ENCODE data around the gene SCLT1. TPM values are rescaled to one million over a fixed set of nuclear protein-coding genes. Genes with fewer than 3 reads are reported as not detected.
A peak's percentile ranks its signal among the peaks of the same experiment; 100 is the strongest.

Gene SCLT1
- total and polyA plus RNA-seq, 2 of the 13 experiments (the other 11 are each of a cell fraction or from before 2014, with no cell fraction given): 1.5 to 8.7 TPM

- in situ Hi-C loops (cut with HindIII; ENCODE audit: extremely low pct_ligation_motif_present, low pct_unique_long_range_greater_than_20kb): no loop called here
- no peak overlapping the region for H3K4me2 ChIP-seq (ENCODE audit: low read depth, low read length)
- H3K79me2 ChIP-seq (ENCODE audit: insufficient read depth, low read length): peaks cover 29% of the 10 kb centered on the region
- no peaks in the 10 kb centered on the region for H3K27me3 ChIP-seq (ENCODE audit: control insufficient read depth in 1 of 2, insufficient read depth in 2 of 2, low read length in 2 of 2)
- no TSS peak for BruUV-seq (replicated peaks)
- WGBS (ENCODE audit: low lambda C conversion rate): 37% methylated on average over 2 of the region's 4 CpGs
- no peak overlapping the region for H3K9ac ChIP-seq (ENCODE audit: insufficient read depth, low read depth, low read length)
- H3K4me1 ChIP-seq (ENCODE audit: insufficient read depth, low read length): peaks cover 18% of the 10 kb centered on the region
- no peak overlapping the region for H3K4me3 ChIP-seq (replicated peaks in 1 of 3; ENCODE audit: insufficient read depth in 1 of 3, low read depth in 2 of 3, low read length in 3 of 3)
- H3K27ac ChIP-seq (ENCODE audit: extremely low read length, insufficient read depth, low read length): no peak overlapping the region
- ATAC-seq: peak; percentile 73
- peak; percentile 33 for DNase-seq (ENCODE audit: low spot score)
- H4K20me1 ChIP-seq (ENCODE audit: insufficient read depth, low read length): peaks cover 5% of the 10 kb centered on the region; the same call in 1 of the 2 replicates
- ChIA-PET POLR2A (no interaction called here), CTCF (ENCODE audit: low intra/inter-chr PET ratio, low total read pairs) (no interaction called here)
- peak; percentile 50 for FAIRE-seq
- no peak overlapping the region for H2AFZ ChIP-seq (ENCODE audit: low read length)
- peaks cover 30 to 61% of the 10 kb centered on the region in 2 experiments for H3K36me3 ChIP-seq (replicated peaks in 1 of 2; ENCODE audit: control insufficient read depth in 1 of 2, insufficient read depth in 2 of 2, low read length in 2 of 2)
- intact Hi-C loops (cut with micrococcal nuclease; ENCODE audit: unreplicated experiment): no loop called here
- no peaks in the 10 kb centered on the region for H3K9me3 ChIP-seq (ENCODE audit: low read length)
- no peak for TF ChIP-seq ZNF572 (CRISPR knock-in tag; IDR thresholded peaks at IDR 0.05)
- TF ChIP-seq ZXDC (CRISPR knock-in tag; IDR thresholded peaks at IDR 0.05): no peak
- no peak for TF ChIP-seq DNMT1 (CRISPR knock-in tag; IDR thresholded peaks at IDR 0.05)
- peak; percentile 53 for TF ChIP-seq BCL6 (CRISPR knock-in tag; IDR thresholded peaks at IDR 0.05)
- no peak for TF ChIP-seq ZNF44 (CRISPR knock-in tag; IDR thresholded peaks at IDR 0.05)
- TF ChIP-seq FOXO1 (CRISPR knock-in tag; IDR thresholded peaks at IDR 0.05): 0 out of 2 replicates have a peak, but pooled peaks have one; percentile 31
- no peak for TF ChIP-seq ZNF280D (CRISPR knock-in tag; IDR thresholded peaks at IDR 0.05)
- no peak for TF ChIP-seq SIX4 (CRISPR knock-in tag; IDR thresholded peaks at IDR 0.05)
- no peak for TF ChIP-seq HNRNPUL1 (IDR thresholded peaks at IDR 0.05; ENCODE audit: low read depth, low read length)
- peak; percentile 22; the same call in 1 of the 2 replicates for TF ChIP-seq SALL1 (CRISPR knock-in tag; IDR thresholded peaks at IDR 0.05)
- no peak for TF ChIP-seq BRCA1 (CRISPR knock-in tag; IDR thresholded peaks at IDR 0.05)
- TF ChIP-seq ZNF460 (CRISPR knock-in tag; IDR thresholded peaks at IDR 0.05; ENCODE audit: borderline replicate concordance): no peak
- no peak for TF ChIP-seq PRPF4 (IDR thresholded peaks at IDR 0.05; ENCODE audit: low read depth, low read length, poor library complexity, severe bottlenecking)
- TF ChIP-seq CEBPG (CRISPR knock-in tag; IDR thresholded peaks at IDR 0.05): no peak
- TF ChIP-seq GRHL1 (CRISPR knock-in tag; conservative IDR thresholded peaks at IDR 0.05): no peak
- TF ChIP-seq MIER2 (CRISPR knock-in tag; IDR thresholded peaks at IDR 0.05): no peak
- TF ChIP-seq NPAS2 (CRISPR knock-in tag; IDR thresholded peaks at IDR 0.05; ENCODE audit: borderline replicate concordance): no peak
- TF ChIP-seq HINFP (CRISPR knock-in tag; IDR thresholded peaks at IDR 0.05; ENCODE audit: low read depth): no peak
Measured at GRCh38 chr4:128844931-128845330, 248.4 kb downstream of the SCLT1 start.

Data from HepG2 (cell line).